DOHH2 (cell line): ENCODE data around the gene TXNRD2.

ENCODE experiments used
- EZH2phosphoT487 ChIP-seq: fragments of 200-600 bp; sonication (generic); IDR thresholded peaks from 2 replicates; pipeline ENCODE4 v1.6.1; 2017; ENCODE audit warnings: borderline replicate concordance, mild to moderate bottlenecking, antibody characterized with exemption, low read length, moderate library complexity, mixed read lengths
- TF ChIP-seq, protein P1 (sequence below): fragments of 200-600 bp; sonication (generic); IDR thresholded peaks from one replicate; pipeline ENCODE4 v1.5.1; 2014; ENCODE audit warnings: antibody characterized with exemption, mild to moderate bottlenecking, low read depth, low read length; ENCODE audit not compliant: poor library complexity, severe bottlenecking

- TF ChIP-seq, protein P1, sequence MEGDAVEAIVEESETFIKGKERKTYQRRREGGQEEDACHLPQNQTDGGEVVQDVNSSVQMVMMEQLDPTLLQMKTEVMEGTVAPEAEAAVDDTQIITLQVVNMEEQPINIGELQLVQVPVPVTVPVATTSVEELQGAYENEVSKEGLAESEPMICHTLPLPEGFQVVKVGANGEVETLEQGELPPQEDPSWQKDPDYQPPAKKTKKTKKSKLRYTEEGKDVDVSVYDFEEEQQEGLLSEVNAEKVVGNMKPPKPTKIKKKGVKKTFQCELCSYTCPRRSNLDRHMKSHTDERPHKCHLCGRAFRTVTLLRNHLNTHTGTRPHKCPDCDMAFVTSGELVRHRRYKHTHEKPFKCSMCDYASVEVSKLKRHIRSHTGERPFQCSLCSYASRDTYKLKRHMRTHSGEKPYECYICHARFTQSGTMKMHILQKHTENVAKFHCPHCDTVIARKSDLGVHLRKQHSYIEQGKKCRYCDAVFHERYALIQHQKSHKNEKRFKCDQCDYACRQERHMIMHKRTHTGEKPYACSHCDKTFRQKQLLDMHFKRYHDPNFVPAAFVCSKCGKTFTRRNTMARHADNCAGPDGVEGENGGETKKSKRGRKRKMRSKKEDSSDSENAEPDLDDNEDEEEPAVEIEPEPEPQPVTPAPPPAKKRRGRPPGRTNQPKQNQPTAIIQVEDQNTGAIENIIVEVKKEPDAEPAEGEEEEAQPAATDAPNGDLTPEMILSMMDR, result no peak
- no peak for TF ChIP-seq EZH2phosphoT487
These were observed 91.5 kb downstream of the TXNRD2 start for GRCh38 chr22:19849835-19850762.
